Naive thymus-derived CD4-positive, alpha-beta T cell (primary cell): Measurements from ENCODE around the gene PPP2R2D. TPM values are rescaled to one million over a fixed set of nuclear protein-coding genes. Genes with fewer than 3 reads are reported as not detected.

Source experiments
- ATAC-seq: fragments of 150-1000 bp; cut with Tn5 transposase; 2 replicates; pipeline ENCODE4 v1.10.0; 2021; ENCODE audit warnings: mild to moderate bottlenecking, moderate library complexity
- CTCF ChIA-PET: fragments of 350-600 bp; sonication (Branson Sonifier 250); formaldehyde crosslinking; loops from one replicate; lab custom pipeline; 2021; ENCODE audit warnings: antibody characterized with exemption; lab: Charles Lee
- POLR2A ChIA-PET: fragments of 350-600 bp; sonication (Branson Sonifier 250); formaldehyde crosslinking; loops from one replicate; lab custom pipeline; 2021; ENCODE audit warnings: antibody characterized with exemption, inconsistent platforms; lab: Charles Lee
- DNase-seq, 9 donors: peaks; one replicate each; pipeline versions ENCODE4 v3.0.0 to v3.0.0-alpha.2; 2020 to 2022; ENCODE audit warnings: mixed read lengths in 1 of 9
- H3K27ac ChIP-seq: one replicate; pipeline ENCODE4 v1.7.0; 2013; ENCODE audit warnings: mild to moderate bottlenecking, low read depth, low read length, moderate library complexity
- H3K27me3 ChIP-seq, 2 donors: one replicate each; pipeline ENCODE4 v1.7.0; 2013; ENCODE audit warnings: low read length in 2 of 2, mild to moderate bottlenecking in 2 of 2, moderate library complexity in 2 of 2; ENCODE audit not compliant: control insufficient read depth in 2 of 2, insufficient read depth in 2 of 2
- H3K36me3 ChIP-seq, 3 experiments: 1 replicate in 2 of 3; 2 replicates in 1 of 3; pipeline ENCODE4 v1.7.0; 2013; ENCODE audit warnings: low read length in 3 of 3, mild to moderate bottlenecking in 3 of 3, moderate library complexity in 1 of 3; ENCODE audit not compliant: insufficient read depth in 3 of 3, control insufficient read depth in 2 of 3
- H3K4me1 ChIP-seq, 2 donors: one replicate each; pipeline ENCODE4 v1.7.0; 2013; ENCODE audit warnings: low read length in 2 of 2, mild to moderate bottlenecking in 2 of 2, moderate library complexity in 1 of 2; ENCODE audit not compliant: control insufficient read depth in 2 of 2, insufficient read depth in 2 of 2
- H3K4me3 ChIP-seq: 2 replicates; pipeline ENCODE4 v1.7.0; 2013; ENCODE audit warnings: mild to moderate bottlenecking, low read length
- H3K9me3 ChIP-seq, 3 experiments: 1 replicate in 2 of 3; 2 replicates in 1 of 3; pipeline ENCODE4 v1.7.0; 2013; ENCODE audit warnings: low read length in 3 of 3; ENCODE audit not compliant: control insufficient read depth in 2 of 3
- H3K27ac Mint-ChIP-seq, 9 donors: one replicate each; pipeline ENCODE4 v1.8.0; 2020 to 2022; ENCODE audit warnings: mixed read lengths in 9 of 9, mild to moderate bottlenecking in 8 of 9, moderate library complexity in 5 of 9, inconsistent platforms in 2 of 9
- H3K27me3 Mint-ChIP-seq, 5 donors: one replicate each; pipeline ENCODE4 v1.8.0; 2021 to 2022; ENCODE audit warnings: mixed read lengths in 5 of 5, mild to moderate bottlenecking in 1 of 5
- H3K36me3 Mint-ChIP-seq, 5 donors: one replicate each; pipeline ENCODE4 v1.8.0; 2020 to 2022; ENCODE audit warnings: mixed read lengths in 5 of 5, mild to moderate bottlenecking in 3 of 5, inconsistent platforms in 1 of 5
- H3K4me1 Mint-ChIP-seq, 7 donors: one replicate each; pipeline ENCODE4 v1.8.0; 2020 to 2022; ENCODE audit warnings: mixed read lengths in 7 of 7, mild to moderate bottlenecking in 3 of 7, inconsistent platforms in 1 of 7
- H3K4me3 Mint-ChIP-seq, 10 donors: one replicate each; pipeline ENCODE4 v1.8.0; 2020 to 2022; ENCODE audit warnings: mild to moderate bottlenecking in 10 of 10, mixed read lengths in 10 of 10, moderate library complexity in 6 of 10, inconsistent platforms in 2 of 10
- H3K9me3 Mint-ChIP-seq, 11 donors: one replicate each; pipeline ENCODE4 v1.8.0; 2020 to 2022; ENCODE audit warnings: mixed read lengths in 11 of 11, mild to moderate bottlenecking in 4 of 11, inconsistent platforms in 1 of 11, moderate library complexity in 1 of 11
- intact Hi-C, 2 donors: fragments of 100-400 bp; cut with micrococcal nuclease; formaldehyde crosslinking; loops; one replicate each; pipeline ENCODE4 v1.15.1; 2023
- polyA plus RNA-seq, 2 donors: library from polyadenylated mRNA; unstranded; fragments of 300-500 nt; fragmentation: Illumina TruSeq; gene quantifications; one replicate each; pipeline ENCODE4 v1.2.3, GENCODE V29; 2021
- total RNA-seq, 6 experiments: library from RNA in 5 of 6; stranded (reverse) in 5 of 6; gene quantifications; 1 replicate in 5 of 6; 2 replicates in 1 of 6; pipeline ENCODE4 v1.2.3 and lab custom pipeline; 2021 to 2026

PPP2R2D gene
- total and polyA plus RNA-seq, 7 experiments from 2014 or later, result 35.0 to 61.3 (median 40.1) TPM

DNA sequence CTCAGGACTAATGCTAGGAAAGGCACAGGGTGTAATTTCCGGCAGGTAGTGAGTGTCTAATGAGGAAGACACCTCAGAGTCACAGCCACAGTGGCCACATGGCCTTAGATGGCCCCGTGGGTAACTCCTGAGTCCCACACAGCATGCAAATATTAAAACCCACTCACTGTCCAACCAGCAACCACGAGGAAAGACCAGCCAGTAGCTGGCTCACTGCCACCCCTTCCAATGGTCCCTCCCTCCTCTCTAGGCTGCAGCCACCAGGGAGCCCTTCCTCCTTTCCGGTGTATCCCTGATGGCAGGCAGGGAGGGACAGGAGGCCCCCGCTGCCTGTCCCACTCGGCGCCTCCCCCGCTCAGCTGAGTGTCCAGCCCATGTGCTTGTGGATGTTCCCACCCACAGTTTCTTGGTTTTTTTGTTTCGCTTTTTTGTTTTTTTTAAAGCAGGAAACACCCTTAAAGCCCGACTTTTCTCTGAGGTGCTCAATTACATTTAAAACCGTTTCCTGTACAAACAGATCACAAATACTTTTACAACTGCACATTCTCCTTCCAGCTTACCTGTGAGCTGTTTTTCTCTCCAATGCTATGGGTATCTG, 71.8 kb downstream of the PPP2R2D start:
- DNase-seq (peak in 8 of 9 donors; percentile 44 to 75 (median 68)), ATAC-seq (peak; percentile 71)
- Histone ChIP-seq H3K36me3 (peaks cover 0 to 35% (median 4%) of the 10 kb centered on the region in 3 experiments), H3K4me1 (peaks cover 21 to 60% of the 10 kb centered on the region in 2 donors), H3K27ac (peak overlapping the region; percentile 67), H3K4me3 (peak overlapping the region; percentile 50), H3K9me3 (no peaks in the 10 kb centered on the region), H3K27me3 (no peaks in the 10 kb centered on the region)
- Mint-ChIP-seq H3K36me3 (peaks cover 0 to 48% (median 19%) of the 10 kb centered on the region in 5 donors), H3K27ac (peak overlapping the region; percentile 89 to 97 (median 96)), H3K9me3 (peaks cover 0 to 2% (median 0%) of the 10 kb centered on the region in 11 donors), H3K4me1 (peaks cover 44 to 86% (median 83%) of the 10 kb centered on the region in 7 donors), H3K4me3 (peak overlapping the region; percentile 81 to 95 (median 88)), H3K27me3 (no peaks in the 10 kb centered on the region)
- ChIA-PET POLR2A (interaction anchor here (0.5 to 2.9 kb wide), 12 partner anchors 8 to 474 kb away, joined by 3 to 34 read pairs (median 4); partner anchors contain the start of gene BNIP3), CTCF (interaction anchor here (0.5 to 3.7 kb wide), 4 partner anchors 29 to 170 kb away, joined by 3 to 23 read pairs (median 4); no protein-coding TSS in a partner anchor)
- intact Hi-C loops, result loop anchor here (1.0 to 2.0 kb wide), 7 partner anchors 9 to 360 kb away; partner anchors contain the start of genes BNIP3 (in 2 of the 2) and LRRC27 (in 1 of the 2)

DNA sequence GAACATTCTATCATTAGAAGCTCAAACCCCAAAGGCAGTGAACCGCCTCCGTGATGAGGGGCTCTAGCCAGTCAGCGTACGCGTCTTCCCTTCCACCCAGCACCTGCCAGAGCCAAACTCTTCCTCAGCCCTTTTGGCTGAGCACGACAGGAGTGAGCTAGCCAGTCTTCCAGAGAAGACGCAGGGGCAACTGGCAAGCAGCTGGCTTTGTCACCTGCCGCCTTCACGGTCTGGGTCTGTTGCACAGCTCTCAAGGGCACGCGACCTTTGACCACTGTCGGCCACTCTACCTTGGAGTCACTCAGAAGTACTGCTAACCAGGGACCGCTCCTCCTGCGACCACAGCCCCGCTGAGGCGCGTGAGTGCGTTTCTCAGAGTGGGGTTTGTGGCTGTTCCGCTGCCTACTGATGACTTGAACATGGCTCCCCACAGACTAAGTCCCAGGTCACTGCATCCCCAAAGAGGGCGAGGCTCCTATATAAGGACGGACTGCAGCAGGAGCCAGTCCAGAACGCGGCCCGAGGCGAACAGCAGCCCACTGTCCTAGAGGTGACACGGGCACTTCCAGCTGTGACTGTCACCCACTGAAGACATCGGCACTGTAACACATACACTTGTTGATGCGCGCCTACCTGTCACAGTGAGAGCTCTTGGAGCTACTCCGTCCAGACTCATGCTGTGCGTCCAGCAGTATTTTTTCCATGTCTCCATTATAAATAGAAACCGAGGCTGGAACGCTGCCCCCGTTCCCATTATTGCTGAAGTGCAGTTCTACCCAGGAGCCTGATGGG, 72.5 kb downstream of the PPP2R2D start:
- peaks cover 49 to 94% (median 91%) of the 10 kb centered on the region in 7 donors for H3K4me1 Mint-ChIP-seq
- intact Hi-C loops, result loop anchor here in 1 of 2 donors (1.0 to 2.0 kb wide), 6 partner anchors 8 to 359 kb away; partner anchors contain the start of genes BNIP3 and LRRC27
- peak overlapping the region; percentile 89 to 97 (median 96) for H3K27ac Mint-ChIP-seq
- peaks cover 0 to 2% (median 0%) of the 10 kb centered on the region in 11 donors for H3K9me3 Mint-ChIP-seq
- H3K36me3 Mint-ChIP-seq, result peaks cover 0 to 53% (median 23%) of the 10 kb centered on the region in 5 donors
- no peaks in the 10 kb centered on the region for H3K27me3 ChIP-seq
- H3K27ac ChIP-seq, result peak overlapping the region; percentile 67
- DNase-seq (peak in 1 of 9 donors; percentile 26), ATAC-seq (peak; percentile 56)
- H3K9me3 ChIP-seq, result no peaks in the 10 kb centered on the region
- H3K4me3 Mint-ChIP-seq, result peak overlapping the region; percentile 81 to 95 (median 88)
- CTCF ChIA-PET, result interaction anchor here (0.5 to 3.7 kb wide), 5 partner anchors 30 to 169 kb away, joined by 3 to 23 read pairs (median 3); no protein-coding TSS in a partner anchor
- POLR2A ChIA-PET, result interaction anchor here (0.6 to 2.9 kb wide), 11 partner anchors 9 to 473 kb away, joined by 3 to 34 read pairs (median 4); partner anchors contain the start of gene BNIP3
- H3K36me3 ChIP-seq, result peaks cover 0 to 34% (median 4%) of the 10 kb centered on the region in 3 experiments
- H3K4me3 ChIP-seq, result peak overlapping the region; percentile 50
- no peaks in the 10 kb centered on the region for H3K27me3 Mint-ChIP-seq
- peaks cover 21 to 61% of the 10 kb centered on the region in 2 donors for H3K4me1 ChIP-seq

DNA sequence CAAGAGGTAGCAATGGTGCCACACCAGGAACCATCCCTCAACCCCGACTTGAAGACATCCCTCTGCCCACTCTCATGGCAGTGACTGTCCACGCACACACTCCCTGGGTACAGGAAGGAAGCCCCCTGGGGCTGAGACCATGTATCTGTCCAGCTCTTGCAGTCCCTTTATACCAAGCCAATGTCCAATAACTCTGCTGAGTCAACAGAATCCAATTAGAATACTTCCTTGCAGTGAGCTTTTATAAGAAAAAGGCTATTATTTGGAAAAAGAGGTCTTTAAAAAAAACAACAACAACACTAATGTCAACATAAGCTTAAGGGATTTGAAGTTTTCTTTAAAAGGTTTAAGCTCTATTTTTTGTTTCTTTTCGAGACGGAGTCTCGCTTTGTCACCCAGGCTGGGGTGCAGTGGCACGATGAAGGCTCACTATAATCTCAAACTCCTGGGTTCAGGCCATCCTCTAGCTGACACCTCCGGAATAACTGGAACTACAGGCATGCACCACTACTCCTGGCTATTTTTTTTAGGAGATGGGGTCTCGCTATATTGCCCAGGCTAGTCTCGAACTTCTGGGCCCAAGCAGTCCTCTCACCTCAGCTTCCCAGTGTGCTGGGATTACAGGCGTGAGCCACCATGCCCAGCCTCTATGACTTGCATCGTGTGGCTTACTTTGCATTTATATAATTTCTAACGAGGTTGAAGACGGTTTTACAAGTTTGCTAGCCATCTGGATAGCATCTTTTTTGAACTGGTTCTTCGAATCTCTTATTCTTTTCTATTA, 73.4 kb downstream of the PPP2R2D start:
- intact Hi-C loops, result no loop called here
- POLR2A ChIA-PET, result interaction anchor here (0.6 to 2.9 kb wide), 9 partner anchors 8 to 74 kb away, joined by 3 to 34 read pairs (median 4); partner anchors contain the start of genes BNIP3 and PPP2R2D
- peaks cover 52 to 94% (median 92%) of the 10 kb centered on the region in 7 donors for H3K4me1 Mint-ChIP-seq

DNA sequence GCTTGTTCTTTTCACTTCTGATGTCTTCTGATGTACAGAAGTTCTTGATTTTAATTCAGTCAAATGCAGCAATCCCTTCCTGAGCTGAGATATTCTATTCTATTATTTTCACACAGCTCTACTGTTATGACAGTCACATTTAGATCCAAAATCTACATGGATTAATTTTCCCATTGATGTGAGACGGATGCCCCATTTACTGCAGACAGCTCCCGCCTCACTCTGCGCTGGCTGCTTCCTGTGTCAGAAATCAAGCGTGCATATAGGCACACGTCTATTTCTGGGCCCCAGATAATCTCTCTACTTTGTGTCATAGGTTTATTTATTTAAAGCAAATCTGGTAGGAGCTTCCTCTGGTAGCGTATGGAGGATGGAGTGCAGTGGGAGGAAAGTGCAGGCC, 74.2 kb downstream of the PPP2R2D start:
- Histone ChIP-seq H3K36me3 (peaks cover 0 to 17% (median 4%) of the 10 kb centered on the region in 3 experiments), H3K27me3 (no peaks in the 10 kb centered on the region), H3K4me3 (no peak overlapping the region), H3K4me1 (peaks cover 21 to 67% of the 10 kb centered on the region in 2 donors), H3K9me3 (no peaks in the 10 kb centered on the region), H3K27ac (peak overlapping the region; percentile 22)
- ATAC-seq (no peak), DNase-seq (no peak)
- Mint-ChIP-seq H3K4me1 (peaks cover 57 to 100% (median 98%) of the 10 kb centered on the region in 7 donors), H3K27me3 (no peaks in the 10 kb centered on the region), H3K36me3 (peaks cover 0 to 55% (median 17%) of the 10 kb centered on the region in 5 donors), H3K27ac (peak overlapping the region; percentile 80 to 97 (median 96)), H3K9me3 (peaks cover 0 to 2% (median 0%) of the 10 kb centered on the region in 11 donors), H3K4me3 (peak overlapping the region; percentile 7 to 91 (median 66))
- CTCF ChIA-PET, result interaction anchor here (0.8 to 1.0 kb wide), 2 partner anchors 48 to 89 kb away, joined by 3 to 4 read pairs; no protein-coding TSS in a partner anchor
- POLR2A ChIA-PET, result interaction anchor here (0.6 to 2.1 kb wide), 8 partner anchors 8 to 75 kb away, joined by 3 to 11 read pairs (median 4); partner anchors contain the start of gene PPP2R2D
- intact Hi-C loops, result no loop called here

More for the DNA sequence above, 73.4 kb downstream of the PPP2R2D start:
- peaks cover 21 to 61% of the 10 kb centered on the region in 2 donors for H3K4me1 ChIP-seq
- H3K9me3 ChIP-seq, result no peaks in the 10 kb centered on the region
- no peaks in the 10 kb centered on the region for H3K27me3 ChIP-seq
- peaks cover 0 to 25% (median 4%) of the 10 kb centered on the region in 3 experiments for H3K36me3 ChIP-seq
- CTCF ChIA-PET, result interaction anchor here (0.5 to 3.7 kb wide), 4 partner anchors 31 to 110 kb away, joined by 3 to 23 read pairs (median 5); no protein-coding TSS in a partner anchor
- H3K27ac ChIP-seq, result peak overlapping the region; percentile 67
- ATAC-seq (no peak), DNase-seq (no peak)
- Mint-ChIP-seq H3K4me3 (peak overlapping the region; percentile 77 to 95 (median 88)), H3K9me3 (peaks cover 0 to 2% (median 0%) of the 10 kb centered on the region in 11 donors), H3K27me3 (no peaks in the 10 kb centered on the region), H3K36me3 (peaks cover 0 to 52% (median 17%) of the 10 kb centered on the region in 5 donors), H3K27ac (peak overlapping the region; percentile 89 to 97 (median 96))
- no peak overlapping the region for H3K4me3 ChIP-seq

DNA sequence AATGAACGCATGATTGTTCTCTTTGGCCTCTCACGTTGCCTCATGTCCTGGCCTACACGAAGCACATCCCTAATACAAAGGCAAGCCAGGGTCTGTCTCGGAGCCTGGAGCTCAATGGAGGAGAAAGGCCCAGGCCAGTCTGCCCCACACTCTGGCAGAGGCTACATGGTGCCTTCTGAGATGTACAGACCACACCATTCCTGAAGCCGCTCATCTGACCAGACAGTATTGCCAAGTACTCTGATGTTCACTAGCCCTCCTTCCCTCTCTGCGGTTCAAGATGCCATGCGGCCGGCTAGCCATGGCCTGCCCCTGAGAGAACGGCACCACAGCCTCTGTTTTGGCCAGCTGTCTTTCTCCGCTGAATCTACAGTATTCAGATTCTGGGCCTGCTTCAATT, 75.0 kb downstream of the PPP2R2D start:
- no peaks in the 10 kb centered on the region for H3K9me3 ChIP-seq
- H3K27ac Mint-ChIP-seq, result peak overlapping the region; percentile 80 to 97 (median 96)
- H3K4me3 ChIP-seq, result no peak overlapping the region
- no peaks in the 10 kb centered on the region for H3K27me3 Mint-ChIP-seq
- H3K36me3 Mint-ChIP-seq, result peaks cover 0 to 49% (median 11%) of the 10 kb centered on the region in 5 donors
- H3K4me1 Mint-ChIP-seq, result peaks cover 54 to 96% (median 93%) of the 10 kb centered on the region in 7 donors
- intact Hi-C loops, result no loop called here
- peak overlapping the region; percentile 16 to 91 (median 66) for H3K4me3 Mint-ChIP-seq
- peaks cover 23 to 73% of the 10 kb centered on the region in 2 donors for H3K4me1 ChIP-seq
- H3K9me3 Mint-ChIP-seq, result peaks cover 0 to 2% (median 0%) of the 10 kb centered on the region in 11 donors
- no peak for ATAC-seq
- POLR2A ChIA-PET, result interaction anchor here (0.6 to 2.1 kb wide), 3 partner anchors 10 to 76 kb away, joined by 3 to 11 read pairs (median 4); partner anchors contain the start of gene PPP2R2D
- CTCF ChIA-PET, result interaction anchor here (0.7 to 1.0 kb wide), 2 partner anchors 47 to 90 kb away, joined by 3 read pairs; no protein-coding TSS in a partner anchor
- peak overlapping the region; percentile 22 for H3K27ac ChIP-seq
- DNase-seq, result no peak
- peaks cover 0 to 9% (median 4%) of the 10 kb centered on the region in 3 experiments for H3K36me3 ChIP-seq
- no peaks in the 10 kb centered on the region for H3K27me3 ChIP-seq
